Peyer's patch (tissue), 4 donors: ENCODE data around the gene UBE2F.

Experiments
- POLR2A ChIP-seq, 2 donors: fragments of 450-650 bp; IDR thresholded peaks; one replicate each; pipeline ENCODE4 v1.5.1; 2017; ENCODE audit warnings: antibody characterized with exemption in 2 of 2, mild to moderate bottlenecking in 2 of 2, moderate library complexity in 2 of 2
- TF ChIP-seq, protein P1 (sequence below), 6 experiments: fragments of 450-650 bp in 4 of 6; fragments of 200-600 bp in 2 of 6; sonication (generic) in 1 of 6; IDR thresholded peaks; one replicate each; pipeline ENCODE4 v1.5.1; 2017 to 2019; ENCODE audit warnings: antibody characterized with exemption in 6 of 6, mild to moderate bottlenecking in 3 of 6, moderate library complexity in 1 of 6

DNA sequence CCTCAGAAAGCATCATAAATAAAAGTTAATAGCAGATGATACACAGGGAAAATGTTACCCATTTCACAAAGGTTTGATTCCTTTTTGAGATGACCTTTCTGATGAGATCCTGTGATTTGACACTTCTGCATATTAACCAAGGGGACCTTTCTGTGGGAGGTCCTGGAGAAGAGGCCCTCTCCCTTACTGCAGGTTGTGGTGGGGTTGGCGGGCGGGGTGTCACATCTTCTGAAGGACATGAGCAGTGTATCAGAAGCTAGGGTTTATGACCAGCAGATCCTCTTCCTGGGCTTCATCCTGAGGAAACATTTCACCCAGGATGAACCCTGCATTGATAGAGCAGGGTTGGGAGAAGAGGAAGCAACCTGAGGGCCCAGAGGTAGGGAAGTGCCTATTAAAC lies 56.8 kb downstream of the UBE2F start:
- no peak for TF ChIP-seq POLR2A (IDR thresholded peaks at IDR 0.05)
- TF ChIP-seq, protein P1, sequence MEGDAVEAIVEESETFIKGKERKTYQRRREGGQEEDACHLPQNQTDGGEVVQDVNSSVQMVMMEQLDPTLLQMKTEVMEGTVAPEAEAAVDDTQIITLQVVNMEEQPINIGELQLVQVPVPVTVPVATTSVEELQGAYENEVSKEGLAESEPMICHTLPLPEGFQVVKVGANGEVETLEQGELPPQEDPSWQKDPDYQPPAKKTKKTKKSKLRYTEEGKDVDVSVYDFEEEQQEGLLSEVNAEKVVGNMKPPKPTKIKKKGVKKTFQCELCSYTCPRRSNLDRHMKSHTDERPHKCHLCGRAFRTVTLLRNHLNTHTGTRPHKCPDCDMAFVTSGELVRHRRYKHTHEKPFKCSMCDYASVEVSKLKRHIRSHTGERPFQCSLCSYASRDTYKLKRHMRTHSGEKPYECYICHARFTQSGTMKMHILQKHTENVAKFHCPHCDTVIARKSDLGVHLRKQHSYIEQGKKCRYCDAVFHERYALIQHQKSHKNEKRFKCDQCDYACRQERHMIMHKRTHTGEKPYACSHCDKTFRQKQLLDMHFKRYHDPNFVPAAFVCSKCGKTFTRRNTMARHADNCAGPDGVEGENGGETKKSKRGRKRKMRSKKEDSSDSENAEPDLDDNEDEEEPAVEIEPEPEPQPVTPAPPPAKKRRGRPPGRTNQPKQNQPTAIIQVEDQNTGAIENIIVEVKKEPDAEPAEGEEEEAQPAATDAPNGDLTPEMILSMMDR (IDR thresholded peaks at IDR 0.05), result no peak
